Naive thymus-derived CD4-positive, alpha-beta T cell (primary cell): Measurements from ENCODE around the gene BAHD1. TPM values are rescaled to one million over a fixed set of nuclear protein-coding genes. Genes with fewer than 3 reads are reported as not detected.

Experiments
- ATAC-seq: fragments of 150-1000 bp; cut with Tn5 transposase; 2 replicates; pipeline ENCODE4 v1.10.0; 2021; ENCODE audit warnings: mild to moderate bottlenecking, moderate library complexity
- CTCF ChIA-PET: fragments of 350-600 bp; sonication (Branson Sonifier 250); formaldehyde crosslinking; loops from one replicate; lab custom pipeline; 2021; ENCODE audit warnings: antibody characterized with exemption; lab: Charles Lee
- POLR2A ChIA-PET: fragments of 350-600 bp; sonication (Branson Sonifier 250); formaldehyde crosslinking; loops from one replicate; lab custom pipeline; 2021; ENCODE audit warnings: antibody characterized with exemption, inconsistent platforms; lab: Charles Lee
- DNase-seq, 9 donors: peaks; one replicate each; pipeline versions ENCODE4 v3.0.0 to v3.0.0-alpha.2; 2020 to 2022; ENCODE audit warnings: mixed read lengths in 1 of 9
- H3K27ac ChIP-seq: one replicate; pipeline ENCODE4 v1.7.0; 2013; ENCODE audit warnings: mild to moderate bottlenecking, low read depth, low read length, moderate library complexity
- H3K27me3 ChIP-seq, 2 donors: one replicate each; pipeline ENCODE4 v1.7.0; 2013; ENCODE audit warnings: low read length in 2 of 2, mild to moderate bottlenecking in 2 of 2, moderate library complexity in 2 of 2; ENCODE audit not compliant: control insufficient read depth in 2 of 2, insufficient read depth in 2 of 2
- H3K36me3 ChIP-seq, 3 experiments: 1 replicate in 2 of 3; 2 replicates in 1 of 3; pipeline ENCODE4 v1.7.0; 2013; ENCODE audit warnings: low read length in 3 of 3, mild to moderate bottlenecking in 3 of 3, moderate library complexity in 1 of 3; ENCODE audit not compliant: insufficient read depth in 3 of 3, control insufficient read depth in 2 of 3
- H3K4me1 ChIP-seq, 2 donors: one replicate each; pipeline ENCODE4 v1.7.0; 2013; ENCODE audit warnings: low read length in 2 of 2, mild to moderate bottlenecking in 2 of 2, moderate library complexity in 1 of 2; ENCODE audit not compliant: control insufficient read depth in 2 of 2, insufficient read depth in 2 of 2
- H3K4me3 ChIP-seq: 2 replicates; pipeline ENCODE4 v1.7.0; 2013; ENCODE audit warnings: mild to moderate bottlenecking, low read length
- H3K9me3 ChIP-seq, 3 experiments: 1 replicate in 2 of 3; 2 replicates in 1 of 3; pipeline ENCODE4 v1.7.0; 2013; ENCODE audit warnings: low read length in 3 of 3; ENCODE audit not compliant: control insufficient read depth in 2 of 3
- H3K27ac Mint-ChIP-seq, 9 donors: one replicate each; pipeline ENCODE4 v1.8.0; 2020 to 2022; ENCODE audit warnings: mixed read lengths in 9 of 9, mild to moderate bottlenecking in 8 of 9, moderate library complexity in 5 of 9, inconsistent platforms in 2 of 9
- H3K27me3 Mint-ChIP-seq, 5 donors: one replicate each; pipeline ENCODE4 v1.8.0; 2021 to 2022; ENCODE audit warnings: mixed read lengths in 5 of 5, mild to moderate bottlenecking in 1 of 5
- H3K36me3 Mint-ChIP-seq, 5 donors: one replicate each; pipeline ENCODE4 v1.8.0; 2020 to 2022; ENCODE audit warnings: mixed read lengths in 5 of 5, mild to moderate bottlenecking in 3 of 5, inconsistent platforms in 1 of 5
- H3K4me1 Mint-ChIP-seq, 7 donors: one replicate each; pipeline ENCODE4 v1.8.0; 2020 to 2022; ENCODE audit warnings: mixed read lengths in 7 of 7, mild to moderate bottlenecking in 3 of 7, inconsistent platforms in 1 of 7
- H3K4me3 Mint-ChIP-seq, 10 donors: one replicate each; pipeline ENCODE4 v1.8.0; 2020 to 2022; ENCODE audit warnings: mild to moderate bottlenecking in 10 of 10, mixed read lengths in 10 of 10, moderate library complexity in 6 of 10, inconsistent platforms in 2 of 10
- H3K9me3 Mint-ChIP-seq, 11 donors: one replicate each; pipeline ENCODE4 v1.8.0; 2020 to 2022; ENCODE audit warnings: mixed read lengths in 11 of 11, mild to moderate bottlenecking in 4 of 11, inconsistent platforms in 1 of 11, moderate library complexity in 1 of 11
- intact Hi-C, 2 donors: fragments of 100-400 bp; cut with micrococcal nuclease; formaldehyde crosslinking; loops; one replicate each; pipeline ENCODE4 v1.15.1; 2023
- polyA plus RNA-seq, 2 donors: library from polyadenylated mRNA; unstranded; fragments of 300-500 nt; fragmentation: Illumina TruSeq; gene quantifications; one replicate each; pipeline ENCODE4 v1.2.3, GENCODE V29; 2021
- total RNA-seq, 6 experiments: library from RNA in 5 of 6; stranded (reverse) in 5 of 6; gene quantifications; 1 replicate in 5 of 6; 2 replicates in 1 of 6; pipeline ENCODE4 v1.2.3 and lab custom pipeline; 2021 to 2026

The BAHD1 gene
- total and polyA plus RNA-seq, 7 experiments from 2014 or later = 2.2 to 48.8 (median 29.6) TPM

GRCh38 chr15:40486066-40486770 lies 45.5 kb downstream of the BAHD1 start:
- no peak for ATAC-seq
- intact Hi-C loops = no loop called here
- CTCF ChIA-PET = no interaction called here
- no peaks in the 10 kb centered on the region for H3K36me3 Mint-ChIP-seq
- Histone ChIP-seq H3K9me3 (no peaks in the 10 kb centered on the region), H3K4me1 (no peaks in the 10 kb centered on the region), H3K27ac (no peak overlapping the region), H3K27me3 (no peaks in the 10 kb centered on the region), H3K36me3 (no peaks in the 10 kb centered on the region), H3K4me3 (no peak overlapping the region)
- no peaks in the 10 kb centered on the region for H3K4me1 Mint-ChIP-seq
- peak overlapping the region in 4 of 10 donors; percentile 29 to 55 (median 38) for H3K4me3 Mint-ChIP-seq
- no peaks in the 10 kb centered on the region for H3K9me3 Mint-ChIP-seq
- DNase-seq = no peak
- peaks cover 0 to 32% (median 3%) of the 10 kb centered on the region in 5 donors for H3K27me3 Mint-ChIP-seq
- POLR2A ChIA-PET = no interaction called here
- peak overlapping the region in 1 of 9 donors; percentile 41 for H3K27ac Mint-ChIP-seq

- H3K4me1 Mint-ChIP-seq = peaks cover 0 to 3% (median 2%) of the 10 kb centered on the region in 7 donors
- ATAC-seq (no peak), DNase-seq (no peak)
- Histone ChIP-seq H3K27ac (no peak overlapping the region), H3K4me1 (no peaks in the 10 kb centered on the region), H3K27me3 (no peaks in the 10 kb centered on the region), H3K36me3 (no peaks in the 10 kb centered on the region), H3K4me3 (no peak overlapping the region), H3K9me3 (no peaks in the 10 kb centered on the region)
- H3K27me3 Mint-ChIP-seq = peaks cover 0 to 14% (median 3%) of the 10 kb centered on the region in 5 donors
- CTCF ChIA-PET = interaction anchor here (0.7 kb wide), 2 partner anchors 102 to 173 kb away, joined by 3 to 8 read pairs; no protein-coding TSS in a partner anchor
- intact Hi-C loops = no loop called here
- POLR2A ChIA-PET = no interaction called here
- no peak overlapping the region for H3K27ac Mint-ChIP-seq
- no peaks in the 10 kb centered on the region for H3K36me3 Mint-ChIP-seq
- H3K9me3 Mint-ChIP-seq = no peaks in the 10 kb centered on the region
- H3K4me3 Mint-ChIP-seq = no peak overlapping the region
Observed at GRCh38 chr15:40487816-40488682, 47.3 kb downstream of the BAHD1 start.

GRCh38 chr15:40489274-40490175 lies 48.8 kb downstream of the BAHD1 start:
- CTCF ChIA-PET = no interaction called here
- Mint-ChIP-seq H3K36me3 (no peaks in the 10 kb centered on the region), H3K27me3 (peaks cover 0 to 10% (median 3%) of the 10 kb centered on the region in 5 donors), H3K27ac (no peak overlapping the region), H3K9me3 (no peaks in the 10 kb centered on the region), H3K4me3 (no peak overlapping the region), H3K4me1 (peaks cover 0 to 17% (median 14%) of the 10 kb centered on the region in 7 donors)
- Histone ChIP-seq H3K36me3 (no peaks in the 10 kb centered on the region), H3K27ac (no peak overlapping the region), H3K4me3 (no peak overlapping the region), H3K9me3 (no peaks in the 10 kb centered on the region), H3K4me1 (peaks cover 0 to 10% of the 10 kb centered on the region in 2 donors), H3K27me3 (no peaks in the 10 kb centered on the region)
- POLR2A ChIA-PET = no interaction called here
- intact Hi-C loops = no loop called here
- no peak for DNase-seq
- ATAC-seq = no peak

GRCh38 chr15:40493089-40493840 lies 52.5 kb downstream of the BAHD1 start:
- Histone ChIP-seq H3K27me3 (no peaks in the 10 kb centered on the region), H3K4me3 (no peak overlapping the region), H3K4me1 (peaks cover 0 to 10% of the 10 kb centered on the region in 2 donors), H3K27ac (no peak overlapping the region), H3K36me3 (no peaks in the 10 kb centered on the region), H3K9me3 (no peaks in the 10 kb centered on the region)
- peak in 1 of 9 donors; percentile 39 for DNase-seq
- peak; percentile 79 for ATAC-seq
- Mint-ChIP-seq H3K4me1 (peaks cover 0 to 17% (median 14%) of the 10 kb centered on the region in 7 donors), H3K36me3 (no peaks in the 10 kb centered on the region), H3K4me3 (peak overlapping the region in 1 of 10 donors; percentile 29), H3K9me3 (no peaks in the 10 kb centered on the region), H3K27ac (peak overlapping the region in 2 of 9 donors; percentile 10 to 47), H3K27me3 (peaks cover 0 to 10% (median 0%) of the 10 kb centered on the region in 5 donors)
- CTCF ChIA-PET = interaction anchor here (1.1 kb wide), 1 partner anchor 124 kb away, joined by 3 read pairs; no protein-coding TSS in a partner anchor
- POLR2A ChIA-PET = interaction anchor here (0.7 kb wide), 1 partner anchor 11 kb away, joined by 3 read pairs; no protein-coding TSS in a partner anchor
- intact Hi-C loops = no loop called here

DNA sequence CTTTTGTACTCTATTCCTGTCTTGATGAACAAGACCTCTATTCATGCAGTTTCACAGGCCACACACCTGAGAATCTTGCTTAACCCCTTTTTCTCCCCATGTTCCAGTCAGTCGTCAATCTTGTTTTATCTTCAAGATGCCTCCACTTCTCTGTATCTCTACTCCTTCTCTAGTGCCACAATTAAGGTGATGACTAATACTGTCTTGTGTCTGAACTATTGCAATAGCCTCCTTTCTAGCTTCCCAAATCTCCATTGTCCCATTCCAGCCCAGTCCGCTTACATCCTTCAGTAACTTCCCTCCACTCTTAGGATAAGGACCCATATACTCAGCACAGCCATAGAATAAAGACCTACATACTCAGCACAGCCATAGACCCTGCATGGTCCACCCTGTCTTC lies 54.8 kb downstream of the BAHD1 start:
- CTCF ChIA-PET = no interaction called here
- intact Hi-C loops = no loop called here
- ATAC-seq = no peak
- Mint-ChIP-seq H3K27me3 (peaks cover 0 to 24% (median 0%) of the 10 kb centered on the region in 5 donors), H3K4me3 (no peak overlapping the region), H3K27ac (no peak overlapping the region), H3K36me3 (no peaks in the 10 kb centered on the region), H3K4me1 (peaks cover 0 to 17% (median 14%) of the 10 kb centered on the region in 7 donors), H3K9me3 (no peaks in the 10 kb centered on the region)
- Histone ChIP-seq H3K27ac (no peak overlapping the region), H3K27me3 (no peaks in the 10 kb centered on the region), H3K4me3 (no peak overlapping the region), H3K36me3 (no peaks in the 10 kb centered on the region), H3K9me3 (no peaks in the 10 kb centered on the region), H3K4me1 (peaks cover 0 to 10% of the 10 kb centered on the region in 2 donors)
- DNase-seq = no peak
- POLR2A ChIA-PET = no interaction called here
